H9 (cell line): ENCODE results near the gene GBA2. TPM values are rescaled to one million over a fixed set of nuclear protein-coding genes. Genes with fewer than 3 reads are reported as not detected.
A peak's percentile ranks its signal among the peaks of the same experiment; 100 is the strongest.

Source experiments
- DNase-seq: peaks from one replicate; pipeline ENCODE4 v3.0.0-alpha.2; 2017
- H2AFZ ChIP-seq: one replicate; pipeline ENCODE4 v1.6.1; 2013; ENCODE audit warnings: mild to moderate bottlenecking, low read length, control low read depth, moderate library complexity
- H2AK5ac ChIP-seq: 2 replicates; pipeline ENCODE4 v1.6.1; 2013; ENCODE audit warnings: low read length, control low read depth, mixed read lengths; ENCODE audit not compliant: insufficient read length
- H2BK120ac ChIP-seq: one replicate; pipeline ENCODE4 v1.6.1; 2013; ENCODE audit warnings: low read depth, mild to moderate bottlenecking, low read length, control low read depth, inconsistent platforms; ENCODE audit not compliant: poor library complexity, severe bottlenecking
- H2BK12ac ChIP-seq: 2 replicates; pipeline ENCODE4 v1.6.1; 2013; ENCODE audit warnings: low read length, control low read depth, mixed read lengths, low read depth; ENCODE audit not compliant: insufficient read length
- H2BK15ac ChIP-seq: 2 replicates; pipeline ENCODE4 v1.6.1; 2013; ENCODE audit warnings: low read depth, low read length, control low read depth
- H2BK20ac ChIP-seq: one replicate; pipeline ENCODE4 v1.6.1; 2013; ENCODE audit warnings: low read depth, mild to moderate bottlenecking, low read length, control low read depth, inconsistent platforms; ENCODE audit not compliant: poor library complexity, severe bottlenecking
- H2BK5ac ChIP-seq: 2 replicates; pipeline ENCODE4 v1.6.1; 2013; ENCODE audit warnings: low read length, control low read depth, mixed read lengths; ENCODE audit not compliant: insufficient read length
- H3K14ac ChIP-seq: 2 replicates; pipeline ENCODE4 v1.6.1; 2013; ENCODE audit warnings: low read length, control low read depth; ENCODE audit not compliant: insufficient read depth
- H3K18ac ChIP-seq: 2 replicates; pipeline ENCODE4 v1.6.1; 2013; ENCODE audit warnings: low read depth, mild to moderate bottlenecking, mixed read lengths, low read length, control low read depth; ENCODE audit not compliant: insufficient read length
- H3K23ac ChIP-seq: 2 replicates; pipeline ENCODE4 v1.6.1; 2013; ENCODE audit warnings: low read length, control low read depth, mixed read lengths, low read depth; ENCODE audit not compliant: insufficient read length
- H3K23me2 ChIP-seq: 2 replicates; pipeline ENCODE4 v1.6.1; 2013; ENCODE audit warnings: low read depth, mild to moderate bottlenecking, mixed read lengths, low read length, control low read depth; ENCODE audit not compliant: insufficient read length, poor library complexity, severe bottlenecking
- H3K27ac ChIP-seq: 2 replicates; pipeline ENCODE4 v1.5.1; 2013; ENCODE audit warnings: low read length, control low read depth, mixed read lengths, low read depth; ENCODE audit not compliant: insufficient read length
- H3K27me3 ChIP-seq: 2 replicates; pipeline ENCODE4 v1.6.1; 2013; ENCODE audit warnings: low read length, control low read depth, inconsistent platforms; ENCODE audit not compliant: insufficient read depth
- H3K4ac ChIP-seq: 2 replicates; pipeline ENCODE4 v1.6.1; 2013; ENCODE audit warnings: low read depth, mild to moderate bottlenecking, control low read depth, inconsistent platforms, low read length, moderate library complexity
- H3K4me1 ChIP-seq: 2 replicates; pipeline ENCODE4 v1.6.1; 2013; ENCODE audit warnings: low read length, control low read depth, inconsistent platforms; ENCODE audit not compliant: insufficient read depth
- H3K4me2 ChIP-seq: 2 replicates; pipeline ENCODE4 v1.6.1; 2013; ENCODE audit warnings: low read length, control low read depth, mixed read lengths; ENCODE audit not compliant: insufficient read length, insufficient read depth
- H3K56ac ChIP-seq: 2 replicates; pipeline ENCODE4 v1.6.1; 2013; ENCODE audit warnings: low read depth, mild to moderate bottlenecking, mixed read lengths, low read length, control low read depth; ENCODE audit not compliant: insufficient read length
- H3K79me1 ChIP-seq: 2 replicates; pipeline ENCODE4 v1.6.1; 2013; ENCODE audit warnings: low read depth, mild to moderate bottlenecking, moderate library complexity, low read length, control low read depth, inconsistent platforms; ENCODE audit not compliant: insufficient read depth, poor library complexity, severe bottlenecking
- H3K79me2 ChIP-seq: 2 replicates; pipeline ENCODE4 v1.6.1; 2013; ENCODE audit warnings: low read length, control low read depth, inconsistent platforms; ENCODE audit not compliant: insufficient read depth
- H3K9ac ChIP-seq: 2 replicates; pipeline ENCODE4 v1.6.1; 2013; ENCODE audit warnings: low read length, control low read depth, mixed read lengths; ENCODE audit not compliant: insufficient read length; ENCODE audit errors: extremely low read depth
- H3K9me3 ChIP-seq: one replicate; pipeline ENCODE4 v1.6.1; 2013; ENCODE audit warnings: low read depth, low read length, inconsistent platforms; ENCODE audit not compliant: control insufficient read depth
- H3T11ph ChIP-seq: one replicate; pipeline ENCODE4 v1.6.1; 2013; ENCODE audit warnings: mild to moderate bottlenecking, low read length, control low read depth, inconsistent platforms
- H4K20me1 ChIP-seq: one replicate; pipeline ENCODE4 v1.6.1; 2013; ENCODE audit not compliant: control insufficient read depth, insufficient read length, insufficient read depth
- H4K5ac ChIP-seq: 2 replicates; pipeline ENCODE4 v1.6.1; 2013; ENCODE audit warnings: low read depth, mild to moderate bottlenecking, mixed read lengths, low read length, control low read depth; ENCODE audit not compliant: insufficient read length
- H4K8ac ChIP-seq: replicated peaks from 2 replicates; pipeline ENCODE4 v1.6.1; 2013; ENCODE audit warnings: low read length, control low read depth, mixed read lengths, low read depth; ENCODE audit not compliant: insufficient read length
- H4K91ac ChIP-seq: 2 replicates; pipeline ENCODE4 v1.6.1; 2013; ENCODE audit warnings: low read depth, mild to moderate bottlenecking, moderate library complexity, mixed read lengths, low read length, control low read depth; ENCODE audit not compliant: insufficient read length
- H3K27ac Mint-ChIP-seq, 3 experiments: 2 replicates in 2 of 3; 3 replicates in 1 of 3; pipeline ENCODE4 v1.8.0; 2020 to 2021; ENCODE audit warnings: mixed read lengths in 3 of 3, mild to moderate bottlenecking in 1 of 3, moderate library complexity in 1 of 3
- H3K27me3 Mint-ChIP-seq: 2 replicates; pipeline ENCODE4 v1.8.0; 2021; ENCODE audit warnings: low read depth, mild to moderate bottlenecking, moderate library complexity, mixed read lengths
- H3K36me3 Mint-ChIP-seq, 3 experiments: 2 replicates in 2 of 3; 3 replicates in 1 of 3; pipeline ENCODE4 v1.8.0; 2020 to 2021; ENCODE audit warnings: low read depth in 3 of 3, mixed read lengths in 3 of 3; ENCODE audit not compliant: insufficient read depth in 1 of 3
- H3K4me1 Mint-ChIP-seq, 2 experiments: 2 replicates each; pipeline ENCODE4 v1.8.0; 2020; ENCODE audit warnings: mixed read lengths in 2 of 2
- H3K4me3 Mint-ChIP-seq, 2 experiments: 2 replicates in 1 of 2; 3 replicates in 1 of 2; pipeline ENCODE4 v1.8.0; 2020 to 2021; ENCODE audit warnings: mild to moderate bottlenecking in 2 of 2, mixed read lengths in 2 of 2, moderate library complexity in 1 of 2
- H3K9me3 Mint-ChIP-seq, 2 experiments: 2 replicates in 1 of 2; 3 replicates in 1 of 2; pipeline ENCODE4 v1.8.0; 2020; ENCODE audit warnings: mild to moderate bottlenecking in 2 of 2, mixed read lengths in 2 of 2, moderate library complexity in 1 of 2
- CTCF ChIP-seq: fragments of 200-600 bp; sonication (generic); conservative IDR thresholded peaks from 3 replicates; pipeline ENCODE4 v1.8.0; 2021; ENCODE audit warnings: antibody characterized with exemption, mild to moderate bottlenecking
- WGBS: extraction: QIAGEN DNeasy Blood & Tissue Kit; methylation state at CpG from one replicate; pipeline ENCODE4 v1.1.7; 2013; ENCODE audit warnings: missing lambda C conversion rate, low lambda C conversion rate, mixed read lengths; ENCODE audit not compliant: insufficient read length; ENCODE audit errors: extremely low coverage; 5-methylcytosine and 5-hydroxymethylcytosine counted together
- total RNA-seq: library from RNA; stranded (reverse); gene quantifications from 2 replicates; pipeline ENCODE4 v1.2.1, GENCODE V29; 2021

GBA2 gene
- total RNA-seq, 1 experiment from 2014 or later = 103 TPM

- Histone ChIP-seq H3K9ac (no peak overlapping the region), H3K27ac (no peak overlapping the region), H2BK120ac (no peak overlapping the region), H3K4me1 (no peaks in the 10 kb centered on the region), H3K23me2 (no peaks in the 10 kb centered on the region), H3K23ac (no peak overlapping the region), H2AK5ac (no peak overlapping the region), H4K5ac (no peak overlapping the region), H4K8ac (no peak overlapping the region), H4K20me1 (no peaks in the 10 kb centered on the region), H2BK12ac (no peak overlapping the region), H4K91ac (no peak overlapping the region), H2BK20ac (no peak overlapping the region), H3K79me1 (no peaks in the 10 kb centered on the region), H3K4ac (no peak overlapping the region), H3K9me3 (no peaks in the 10 kb centered on the region), H3K79me2 (no peaks in the 10 kb centered on the region), H2BK5ac (no peak overlapping the region), H3T11ph (no peak overlapping the region), H3K56ac (no peak overlapping the region), H3K14ac (no peak overlapping the region), H2BK15ac (no peak overlapping the region), H3K18ac (no peak overlapping the region), H3K27me3 (no peaks in the 10 kb centered on the region), H3K4me2 (no peak overlapping the region), H2AFZ (no peak overlapping the region)
- TF ChIP-seq CTCF = no peak
- peaks cover 8 to 61% (median 52%) of the 10 kb centered on the region in 3 experiments for H3K36me3 Mint-ChIP-seq
- no peak for DNase-seq
- no CpG with 5 or more reads among the region's 7 CpGs for WGBS
- no peaks in the 10 kb centered on the region for H3K4me1 Mint-ChIP-seq
- no peaks in the 10 kb centered on the region for H3K27me3 Mint-ChIP-seq
- H3K9me3 Mint-ChIP-seq = no peaks in the 10 kb centered on the region
- H3K4me3 Mint-ChIP-seq = no peak overlapping the region
- H3K27ac Mint-ChIP-seq = peak overlapping the region in 1 of 3 experiments; percentile 74; a peak in 1 of 7 replicates
Observed at GRCh38 chr9:35705836-35706430, 43.1 kb downstream of the GBA2 start.
